Heart right ventricle (tissue), 16 donors: ENCODE results near the gene ADAMTS17. TPM values are rescaled to one million over a fixed set of nuclear protein-coding genes. Genes with fewer than 3 reads are reported as not detected.
A peak's percentile ranks its signal among the peaks of the same experiment; 100 is the strongest.

ENCODE experiments used
- ATAC-seq, 8 donors: fragments of 200-7000 bp; cut with Tn5 transposase; one replicate each; pipeline ENCODE4 v1.9.1; 2020; ENCODE audit warnings: mild to moderate bottlenecking in 8 of 8, moderate library complexity in 8 of 8, moderate number of reproducible peaks in 1 of 8
- DNase-seq, 2 donors: peaks; one replicate each; pipeline ENCODE4 v3.0.0-alpha.2; 2020
- H3K27ac ChIP-seq, 10 donors: fragments of 200-600 bp; sonication (generic) in 2 of 10; one replicate each; pipeline versions ENCODE4 v1.5.0 to v1.8.0; 2020 to 2022; ENCODE audit warnings: mild to moderate bottlenecking in 3 of 10
- H3K27me3 ChIP-seq, 7 donors: fragments of 200-600 bp; one replicate each; pipeline ENCODE4 v1.8.0; 2021 to 2022; ENCODE audit warnings: mild to moderate bottlenecking in 2 of 7
- H3K36me3 ChIP-seq, 9 donors: fragments of 200-600 bp; sonication (generic) in 1 of 9; one replicate each; pipeline versions ENCODE4 v1.5.0 to v1.8.0; 2020 to 2022; ENCODE audit warnings: mild to moderate bottlenecking in 2 of 9
- H3K4me1 ChIP-seq, 9 donors: fragments of 200-600 bp; sonication (generic) in 1 of 9; one replicate each; pipeline versions ENCODE4 v1.5.0 to v1.8.0; 2020 to 2022; ENCODE audit warnings: mild to moderate bottlenecking in 4 of 9
- H3K4me3 ChIP-seq, 10 donors: fragments of 200-600 bp; sonication (generic) in 2 of 10; one replicate each; pipeline versions ENCODE4 v1.5.0 to v1.8.0; 2020 to 2022; ENCODE audit warnings: mild to moderate bottlenecking in 7 of 10, moderate library complexity in 2 of 10
- H3K9me3 ChIP-seq, 11 donors: fragments of 200-600 bp in 10 of 11; sonication (generic) in 2 of 11; one replicate each; pipeline versions ENCODE4 v1.5.0 to v1.8.0; 2013 to 2022; ENCODE audit warnings: mild to moderate bottlenecking in 2 of 11, control low read depth in 1 of 11, moderate library complexity in 1 of 11
- WGBS, 2 donors: extraction: QIAGEN DNeasy Blood & Tissue Kit; methylation state at CpG; one replicate each; pipeline ENCODE4 v1.1.7; 2013; ENCODE audit warnings: inconsistent platforms in 1 of 2; 5-methylcytosine and 5-hydroxymethylcytosine counted together
- intact Hi-C, 10 donors: fragments of 100-400 bp; cut with DNase I; formaldehyde crosslinking; loops; one replicate each; pipeline versions ENCODE4 v1.11.1 to v1.14.2; 2022
- polyA plus RNA-seq, 2 donors: library from polyadenylated mRNA; stranded (reverse); fragments of 200-250 nt; gene quantifications; one replicate each; pipeline ENCODE4 v1.2.3, GENCODE V29; 2013
- total RNA-seq, 10 donors: library from RNA; stranded (reverse); fragmentation: NEBNext Ultra II Directional in 3 of 10; extraction: Animal tissue kit (Norgen Biotek cat#: 25700) in 3 of 10; gene quantifications; one replicate each; pipeline versions ENCODE4 v1.2.1 to v1.2.4, GENCODE V29; 2021 to 2023
- TF ChIP-seq, protein P1 (sequence below), 9 donors: fragments of 200-600 bp; sonication (generic) in 2 of 9; IDR thresholded peaks; one replicate each; pipeline versions ENCODE4 v1.5.0 to v1.8.0; 2021 to 2022; ENCODE audit warnings: antibody characterized with exemption in 9 of 9, mild to moderate bottlenecking in 5 of 9, moderate library complexity in 1 of 9
- donor health status: Arrhythmogenic right ventricular cardiomyopathy.
- donor health status: ischemic (EF 13 %, LVEDD 7.1; RV severe dilation, severe dysfunction).
- donor health status: healthy with polysubstance abuse.
- donor health status: DM: no; HTN: yes; CAD: no.
- donor health status: DM: no; HTN: no; CAD: no.
- donor health status: ischemic (EF 25% LVEDD 6.9; RV normal size, moderate dysfunction).
- donor health status: ischemic (EF 25% LVEDD 5.7; RV mildly dilated, moderate dysfunction).
- donor health status: healthy.
- donor health status: DM: yes; HTN: yes; CAD: no.
- donor health status: Ischemic cardiomyopathy.
- donor health status: ischemic (EF 35%, LVEDD 5.7; RV mildly dilated, moderate dysfunction).
- donor health status: nonischemic (EF 11% LVEDD 7.7; RV severe dilation, severe dysfunction).
- donor health status: DM: yes; HTN: yes; CAD: no.
- donor health status: PGD.
- donor health status: ischemic (EF 29% LVEDD 5.4; RV normal size, mild dysfunction).
- donor health status: nonischemic (EF 23%, LVEDD 6.1; RV moderate dilation, normal function).

The ADAMTS17 gene
- total and polyA plus RNA-seq, 12 donors = 0.47 to 5.0 (median 1.2) TPM

DNA sequence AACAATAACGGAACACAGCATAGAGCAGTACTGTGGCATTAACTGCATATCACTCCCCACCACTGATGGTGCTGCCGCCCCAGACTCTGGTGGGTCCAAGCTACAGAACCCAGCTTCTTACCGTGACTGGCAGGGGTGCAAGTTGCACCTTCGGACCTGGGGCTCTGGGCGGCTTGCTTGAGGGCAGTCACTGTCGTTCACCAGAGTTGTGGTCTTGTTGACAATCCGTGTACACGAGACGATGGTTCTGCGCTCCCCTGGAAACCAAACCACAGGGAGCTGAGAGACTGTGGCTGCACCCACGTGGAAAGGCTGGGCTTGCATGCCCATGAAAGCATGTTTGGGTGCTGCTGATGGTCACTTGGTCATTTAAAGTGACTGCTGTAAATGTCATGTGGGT, 293.0 kb downstream of the ADAMTS17 start:
- ATAC-seq = no peak
- TF ChIP-seq, protein P1, sequence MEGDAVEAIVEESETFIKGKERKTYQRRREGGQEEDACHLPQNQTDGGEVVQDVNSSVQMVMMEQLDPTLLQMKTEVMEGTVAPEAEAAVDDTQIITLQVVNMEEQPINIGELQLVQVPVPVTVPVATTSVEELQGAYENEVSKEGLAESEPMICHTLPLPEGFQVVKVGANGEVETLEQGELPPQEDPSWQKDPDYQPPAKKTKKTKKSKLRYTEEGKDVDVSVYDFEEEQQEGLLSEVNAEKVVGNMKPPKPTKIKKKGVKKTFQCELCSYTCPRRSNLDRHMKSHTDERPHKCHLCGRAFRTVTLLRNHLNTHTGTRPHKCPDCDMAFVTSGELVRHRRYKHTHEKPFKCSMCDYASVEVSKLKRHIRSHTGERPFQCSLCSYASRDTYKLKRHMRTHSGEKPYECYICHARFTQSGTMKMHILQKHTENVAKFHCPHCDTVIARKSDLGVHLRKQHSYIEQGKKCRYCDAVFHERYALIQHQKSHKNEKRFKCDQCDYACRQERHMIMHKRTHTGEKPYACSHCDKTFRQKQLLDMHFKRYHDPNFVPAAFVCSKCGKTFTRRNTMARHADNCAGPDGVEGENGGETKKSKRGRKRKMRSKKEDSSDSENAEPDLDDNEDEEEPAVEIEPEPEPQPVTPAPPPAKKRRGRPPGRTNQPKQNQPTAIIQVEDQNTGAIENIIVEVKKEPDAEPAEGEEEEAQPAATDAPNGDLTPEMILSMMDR (IDR thresholded peaks at IDR 0.05) = no peak
- Histone ChIP-seq H3K9me3 (no peaks in the 10 kb centered on the region), H3K4me3 (no peak overlapping the region), H3K27ac (no peak overlapping the region), H3K4me1 (peaks cover 0 to 1% (median 0%) of the 10 kb centered on the region in 9 donors), H3K27me3 (no peaks in the 10 kb centered on the region), H3K36me3 (no peaks in the 10 kb centered on the region)
- 93 to 95% methylated on average over 11 of the region's 11 CpGs for WGBS, 2 donors
- intact Hi-C loops = no loop called here
- DNase-seq = no peak

DNA sequence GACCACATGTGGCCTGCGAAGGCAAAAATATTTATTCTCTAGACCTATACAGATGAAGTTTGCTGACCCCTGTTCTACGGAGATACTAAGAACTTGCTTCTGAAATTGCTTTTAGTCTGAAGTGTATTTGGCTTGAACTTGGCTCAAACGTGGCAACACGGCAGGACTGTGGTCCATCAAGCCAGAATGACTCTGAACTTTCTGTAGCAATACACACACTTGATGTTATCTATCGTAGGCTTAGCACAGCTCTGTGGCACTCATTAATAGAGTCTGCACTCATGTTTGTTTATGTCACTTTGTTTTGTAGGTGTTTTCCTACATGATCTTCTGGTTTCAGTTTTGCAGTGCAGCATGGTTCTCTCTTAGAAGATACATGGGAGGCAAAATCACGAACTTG, 298.1 kb downstream of the ADAMTS17 start:
- ATAC-seq (peak in 4 of 8 donors; percentile 19 to 67 (median 59)), DNase-seq (no peak)
- Histone ChIP-seq H3K27ac (peak overlapping the region in 5 of 10 donors; percentile 17 to 45 (median 38)), H3K36me3 (no peaks in the 10 kb centered on the region), H3K27me3 (no peaks in the 10 kb centered on the region), H3K4me1 (peaks cover 0 to 14% (median 4%) of the 10 kb centered on the region in 9 donors), H3K4me3 (no peak overlapping the region), H3K9me3 (no peaks in the 10 kb centered on the region)
- intact Hi-C loops = no loop called here
- TF ChIP-seq, protein P1 (IDR thresholded peaks at IDR 0.05) = no peak
- 63 to 67% methylated on average over 6 of the region's 6 CpGs for WGBS, 2 donors

DNA sequence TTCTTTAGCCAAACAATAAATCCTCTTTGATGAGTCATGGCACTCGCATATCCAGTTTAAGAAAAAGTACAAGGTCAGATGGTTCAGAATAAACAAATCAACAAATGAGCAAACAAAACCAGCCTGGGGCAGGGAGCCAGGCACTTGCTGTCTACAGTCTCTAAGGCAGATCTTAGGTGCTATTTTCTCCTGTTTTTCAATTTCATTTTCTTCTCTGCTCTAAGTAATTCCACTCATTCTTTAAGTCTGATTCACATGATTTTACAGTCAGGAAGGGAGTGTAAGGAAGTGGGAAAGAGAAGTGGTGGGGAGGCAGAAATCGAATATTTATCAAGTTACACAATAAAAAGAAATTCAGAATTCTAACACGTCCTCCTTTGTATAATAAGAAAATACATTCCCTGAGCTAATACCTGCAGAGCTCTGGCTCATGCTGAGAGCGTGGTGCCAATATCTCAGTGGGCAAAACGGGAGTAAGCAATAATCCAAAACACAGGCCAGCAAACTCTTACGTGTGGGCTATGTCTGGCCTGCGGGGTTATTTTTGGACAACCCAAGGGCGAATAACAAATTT, 298.6 kb downstream of the ADAMTS17 start:
- no peak for DNase-seq
- peak in 3 of 8 donors; percentile 40 to 69 (median 48) for ATAC-seq
- intact Hi-C loops = no loop called here
- Histone ChIP-seq H3K36me3 (no peaks in the 10 kb centered on the region), H3K27me3 (no peaks in the 10 kb centered on the region), H3K4me3 (no peak overlapping the region), H3K27ac (peak overlapping the region in 5 of 10 donors; percentile 17 to 45 (median 38)), H3K9me3 (no peaks in the 10 kb centered on the region), H3K4me1 (peaks cover 0 to 14% (median 4%) of the 10 kb centered on the region in 9 donors)
- WGBS, 2 donors = 50 to 61% methylated on average over 8 of the region's 8 CpGs
- TF ChIP-seq, protein P1 (IDR thresholded peaks at IDR 0.05) = no peak

DNA sequence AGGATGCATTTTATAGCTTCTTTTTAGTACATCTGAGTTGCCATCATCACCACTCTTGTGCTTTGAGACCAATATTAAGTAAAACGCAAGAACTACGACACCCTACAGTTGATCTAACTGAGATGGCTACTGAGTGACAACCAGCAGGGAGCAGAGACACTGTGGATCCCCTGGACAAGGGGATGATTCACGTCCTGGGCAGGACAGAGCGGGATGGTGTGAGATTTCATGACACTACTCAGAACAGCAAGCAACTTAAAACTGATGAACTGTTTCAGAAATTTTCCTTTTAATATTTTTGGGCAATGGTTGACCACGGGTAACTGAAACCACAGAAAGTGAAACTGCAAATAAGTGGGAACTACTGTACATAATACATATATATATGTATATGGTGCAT, 299.2 kb downstream of the ADAMTS17 start:
- H3K27me3 ChIP-seq = no peaks in the 10 kb centered on the region
- H3K9me3 ChIP-seq = no peaks in the 10 kb centered on the region
- no peak overlapping the region for H3K4me3 ChIP-seq
- intact Hi-C loops = no loop called here
- peaks cover 0 to 14% (median 4%) of the 10 kb centered on the region in 9 donors for H3K4me1 ChIP-seq
- H3K27ac ChIP-seq = no peak overlapping the region
- TF ChIP-seq, protein P1 (IDR thresholded peaks at IDR 0.05) = no peak
- no peaks in the 10 kb centered on the region for H3K36me3 ChIP-seq
- WGBS, 2 donors = 75 to 89% methylated on average over 5 of the region's 5 CpGs
- ATAC-seq = no peak
- no peak for DNase-seq
